IPS-15b (cell line): ENCODE data around the gene B4GALNT2.

ENCODE experiments used
- H3K27me3 ChIP-seq: one replicate; pipeline ENCODE4 v1.6.1; 2013; ENCODE audit warnings: low read length; ENCODE audit not compliant: control insufficient read depth, insufficient read depth
- H3K36me3 ChIP-seq: one replicate; pipeline ENCODE4 v1.6.1; 2013; ENCODE audit warnings: low read length; ENCODE audit not compliant: control insufficient read depth, insufficient read depth
- H3K4me1 ChIP-seq: one replicate; pipeline ENCODE4 v1.6.1; 2013; ENCODE audit warnings: mild to moderate bottlenecking, low read length; ENCODE audit not compliant: control insufficient read depth, insufficient read depth
- H3K4me3 ChIP-seq: one replicate; pipeline ENCODE4 v1.5.1; 2013; ENCODE audit warnings: low read depth, low read length
- H3K9ac ChIP-seq: one replicate; pipeline ENCODE4 v1.6.1; 2013; ENCODE audit warnings: low read depth, mild to moderate bottlenecking, low read length
- H3K9me3 ChIP-seq: one replicate; pipeline ENCODE4 v1.6.1; 2013; ENCODE audit warnings: mild to moderate bottlenecking, low read length; ENCODE audit not compliant: control insufficient read depth, insufficient read depth

Gene B4GALNT2

GRCh38 chr17:49216953-49217650, 84.5 kb downstream of the B4GALNT2 start:
- H3K4me3 ChIP-seq, result no peak overlapping the region
- H3K9ac ChIP-seq, result no peak overlapping the region
- no peaks in the 10 kb centered on the region for H3K36me3 ChIP-seq
- peaks cover 5% of the 10 kb centered on the region for H3K27me3 ChIP-seq
- no peaks in the 10 kb centered on the region for H3K9me3 ChIP-seq
- H3K4me1 ChIP-seq, result peaks cover 2% of the 10 kb centered on the region

GRCh38 chr17:49217651-49218413, 85.3 kb downstream of the B4GALNT2 start:
- H3K4me1 ChIP-seq, result peaks cover 2% of the 10 kb centered on the region
- no peak overlapping the region for H3K4me3 ChIP-seq
- H3K36me3 ChIP-seq, result no peaks in the 10 kb centered on the region
- H3K9ac ChIP-seq, result no peak overlapping the region
- peaks cover 9% of the 10 kb centered on the region for H3K27me3 ChIP-seq
- H3K9me3 ChIP-seq, result no peaks in the 10 kb centered on the region

GRCh38 chr17:49218941-49219913, 86.7 kb downstream of the B4GALNT2 start:
- no peak overlapping the region for H3K9ac ChIP-seq
- no peaks in the 10 kb centered on the region for H3K9me3 ChIP-seq
- H3K27me3 ChIP-seq, result peaks cover 19% of the 10 kb centered on the region
- peaks cover 2% of the 10 kb centered on the region for H3K4me1 ChIP-seq
- H3K4me3 ChIP-seq, result no peak overlapping the region
- H3K36me3 ChIP-seq, result no peaks in the 10 kb centered on the region

- Histone ChIP-seq H3K4me1 (peaks cover 2% of the 10 kb centered on the region), H3K4me3 (no peak overlapping the region), H3K9me3 (no peaks in the 10 kb centered on the region), H3K36me3 (no peaks in the 10 kb centered on the region), H3K27me3 (peaks cover 26% of the 10 kb centered on the region), H3K9ac (no peak overlapping the region)
These were observed 87.4 kb downstream of the B4GALNT2 start for GRCh38 chr17:49219987-49220386.

GRCh38 chr17:49223168-49223516, 90.6 kb downstream of the B4GALNT2 start:
- Histone ChIP-seq H3K36me3 (no peaks in the 10 kb centered on the region), H3K27me3 (peaks cover 56% of the 10 kb centered on the region), H3K9ac (no peak overlapping the region), H3K4me3 (peak overlapping the region; percentile 49), H3K4me1 (peaks cover 4% of the 10 kb centered on the region), H3K9me3 (no peaks in the 10 kb centered on the region)

- H3K4me3 ChIP-seq, result peak overlapping the region; percentile 49
- H3K36me3 ChIP-seq, result no peaks in the 10 kb centered on the region
- peaks cover 4% of the 10 kb centered on the region for H3K4me1 ChIP-seq
- peak overlapping the region; percentile 5 for H3K9ac ChIP-seq
- H3K27me3 ChIP-seq, result peaks cover 58% of the 10 kb centered on the region
- no peaks in the 10 kb centered on the region for H3K9me3 ChIP-seq
These were observed 91.1 kb downstream of the B4GALNT2 start for GRCh38 chr17:49223517-49224197.

GRCh38 chr17:49224198-49224996, 91.8 kb downstream of the B4GALNT2 start:
- Histone ChIP-seq H3K9me3 (no peaks in the 10 kb centered on the region), H3K27me3 (peaks cover 65% of the 10 kb centered on the region), H3K4me1 (peaks cover 4% of the 10 kb centered on the region), H3K4me3 (peak overlapping the region; percentile 49), H3K36me3 (no peaks in the 10 kb centered on the region), H3K9ac (no peak overlapping the region)

- Histone ChIP-seq H3K27me3 (peaks cover 71% of the 10 kb centered on the region), H3K4me1 (peaks cover 4% of the 10 kb centered on the region), H3K36me3 (no peaks in the 10 kb centered on the region), H3K4me3 (peak overlapping the region; percentile 49), H3K9ac (no peak overlapping the region), H3K9me3 (no peaks in the 10 kb centered on the region)
These were observed 92.4 kb downstream of the B4GALNT2 start for GRCh38 chr17:49224997-49225337.

GRCh38 chr17:49225554-49226236, 93.1 kb downstream of the B4GALNT2 start:
- Histone ChIP-seq H3K27me3 (peaks cover 76% of the 10 kb centered on the region), H3K36me3 (no peaks in the 10 kb centered on the region), H3K9me3 (no peaks in the 10 kb centered on the region), H3K4me1 (peaks cover 4% of the 10 kb centered on the region), H3K9ac (no peak overlapping the region), H3K4me3 (no peak overlapping the region)
